Stimulated activated CD4-positive, alpha-beta T cell treated with anti-CD3 and anti-CD28 coated beads, Interleukin-12 subunit alpha, Interleukin-12 subunit beta, amount 100 ng/mL, for 48 hours (primary cell): Measurements from ENCODE around the gene MTMR2.

Experiments used
- DNase-seq, 3 donors: peaks; one replicate each; pipeline ENCODE4 v3.0.0-alpha.2; 2020; ENCODE audit warnings: low read depth in 2 of 3, low spot score in 1 of 3

MTMR2 gene

GRCh38 chr11:95918720-95919119, 5.2 kb downstream of the MTMR2 start:
- no peak for DNase-seq

DNA sequence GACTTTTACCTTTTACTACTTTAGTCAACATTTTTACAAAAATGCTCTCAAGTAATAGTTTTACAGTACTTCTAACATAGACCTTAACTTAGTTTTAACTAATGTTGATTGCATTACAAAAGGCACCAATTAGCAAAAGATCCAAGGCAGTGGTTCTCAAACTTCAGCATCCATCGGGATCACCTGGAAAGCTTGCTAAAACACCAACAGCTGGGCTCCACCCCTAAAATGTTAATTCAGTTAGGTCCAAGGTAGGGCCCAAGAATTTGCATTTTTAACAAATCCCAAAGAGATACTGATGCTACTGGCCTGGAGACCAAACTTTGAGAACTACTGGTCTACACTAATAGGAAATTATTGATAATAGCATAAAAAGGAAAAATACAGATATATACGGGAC, 5.9 kb downstream of the MTMR2 start:
- no peak for DNase-seq

- no peak for DNase-seq
Observed at GRCh38 chr11:95917193-95918036, 6.5 kb downstream of the MTMR2 start.

DNA sequence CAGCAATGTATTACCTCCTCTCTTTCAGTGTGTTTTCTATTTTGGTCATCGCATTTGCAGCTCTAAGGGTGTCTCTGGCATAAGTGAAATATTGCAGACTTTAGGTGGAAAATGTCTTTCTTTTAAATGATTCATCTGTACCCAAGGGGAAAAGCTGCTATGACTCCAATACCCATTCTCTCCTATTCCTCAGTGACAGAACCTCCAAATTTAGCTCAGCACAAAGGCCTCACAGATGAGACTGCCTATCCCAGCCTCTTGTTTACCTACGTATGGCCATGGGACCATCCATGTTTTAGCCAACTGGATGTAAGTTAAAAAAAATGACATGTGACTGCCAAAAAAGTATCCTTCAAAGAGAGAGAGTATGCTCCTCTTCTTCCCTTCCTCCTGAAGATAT, 7.9 kb downstream of the MTMR2 start:
- no peak for DNase-seq

DNA sequence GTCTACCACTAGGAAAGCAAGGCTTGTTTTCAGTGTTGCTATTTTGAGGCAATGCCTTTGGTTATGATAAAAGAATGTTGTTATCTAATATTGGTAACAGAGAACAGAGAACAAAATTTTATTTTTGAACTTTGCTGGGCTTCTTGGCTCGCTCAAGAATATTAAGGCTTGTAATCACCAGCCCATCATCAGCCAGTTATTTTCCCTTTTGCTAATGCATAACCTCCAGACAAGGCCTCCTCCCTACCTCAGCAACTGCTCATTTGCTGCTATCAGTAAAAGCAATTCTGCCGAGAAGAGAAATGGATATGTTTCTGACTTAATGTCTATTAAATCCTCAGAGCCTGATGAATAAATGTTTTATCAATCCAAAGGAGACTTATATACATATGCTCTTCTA, 8.9 kb downstream of the MTMR2 start:
- DNase-seq = no peak

DNA sequence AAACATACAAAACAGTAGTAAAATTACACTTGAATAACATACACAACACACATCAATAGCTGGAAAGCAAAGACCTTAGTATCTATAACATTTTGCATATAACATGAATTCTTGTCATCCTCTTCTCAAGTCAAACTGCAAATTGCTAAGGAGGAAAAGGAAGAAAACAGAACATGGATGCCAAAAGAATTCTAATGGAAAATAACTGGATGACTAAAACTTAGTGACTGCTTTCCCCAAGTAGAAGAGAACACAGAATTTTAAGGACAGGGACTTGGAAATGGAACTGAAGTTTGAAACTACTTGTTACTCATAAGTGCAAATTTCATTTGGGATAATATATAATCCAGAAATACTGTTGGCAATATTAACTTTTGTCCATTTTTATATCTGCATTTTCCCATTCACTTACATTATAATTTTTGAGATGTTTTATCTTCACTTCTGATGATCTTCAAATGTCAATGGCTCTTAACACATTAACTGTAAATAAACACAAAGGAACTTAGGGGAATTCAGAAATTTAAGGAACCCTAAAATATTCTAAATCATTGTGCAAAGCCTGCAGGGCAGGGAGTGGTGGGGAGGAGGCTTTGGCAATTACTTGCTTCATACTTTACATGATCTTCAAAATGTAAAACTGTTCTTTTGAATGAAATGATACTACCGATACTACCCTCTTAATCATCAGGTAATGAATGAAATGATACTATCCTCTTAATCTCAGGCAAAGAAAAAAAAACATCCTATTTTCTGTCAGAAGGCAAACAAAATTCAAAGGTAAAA, 9.9 kb downstream of the MTMR2 start:
- DNase-seq = no peak

- no peak for DNase-seq
Observed at GRCh38 chr11:95912902-95913560, 10.9 kb downstream of the MTMR2 start.

DNA sequence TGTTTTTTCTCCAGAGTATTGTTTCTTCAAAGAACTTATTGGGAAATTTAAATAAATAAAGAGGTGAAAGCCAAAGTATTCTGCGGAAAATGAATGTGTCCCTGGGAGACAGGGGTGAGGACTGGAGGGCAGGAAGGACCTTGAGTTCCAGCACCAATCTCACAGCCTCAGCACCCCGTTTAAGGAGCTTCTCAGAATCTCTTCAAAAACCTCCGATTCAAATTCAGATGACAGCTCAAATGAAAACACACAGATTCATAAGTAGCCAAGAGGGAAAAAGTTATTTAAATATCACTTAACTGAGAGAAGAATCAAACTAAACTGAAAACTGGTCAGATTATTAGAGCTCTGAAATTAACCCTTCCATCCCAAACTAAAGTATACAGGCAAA, 12.5 kb downstream of the MTMR2 start:
- DNase-seq = no peak

GRCh38 chr11:95910638-95911368, 13.1 kb downstream of the MTMR2 start:
- no peak for DNase-seq

GRCh38 chr11:95908826-95909225, 15.1 kb downstream of the MTMR2 start:
- DNase-seq = no peak

- DNase-seq = no peak
Observed at GRCh38 chr11:95907476-95907875, 16.4 kb downstream of the MTMR2 start.

DNA sequence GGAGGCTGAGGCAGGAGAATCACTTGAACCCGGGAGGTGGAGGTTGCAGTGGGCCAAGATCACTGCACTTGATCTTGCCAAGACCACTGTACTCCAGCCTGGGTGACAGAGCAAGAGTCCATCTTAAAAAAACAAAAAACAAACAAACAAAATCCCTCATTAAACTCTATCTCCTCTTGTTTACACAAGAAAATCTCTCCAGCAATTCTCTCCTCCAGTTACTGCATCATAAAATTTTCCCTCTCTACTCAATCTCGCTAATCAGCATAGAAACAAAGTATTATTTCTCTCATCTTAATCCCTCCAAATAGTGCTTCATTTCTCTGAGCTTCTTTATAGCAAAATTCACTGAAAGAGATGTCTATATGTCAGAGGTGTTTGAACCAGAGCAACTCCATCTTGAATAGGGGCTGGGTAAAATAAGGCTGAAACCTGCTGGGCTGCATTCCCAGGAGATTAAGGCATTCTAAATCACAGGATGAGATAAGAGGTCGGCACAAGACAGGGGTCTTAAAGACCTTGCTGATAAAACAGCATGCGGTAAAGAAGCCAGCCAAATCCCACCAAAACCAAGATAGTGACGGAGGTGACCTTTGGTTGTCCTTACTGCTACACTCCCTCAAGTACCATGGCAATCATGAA, 19.8 kb downstream of the MTMR2 start:
- no peak for DNase-seq

DNA sequence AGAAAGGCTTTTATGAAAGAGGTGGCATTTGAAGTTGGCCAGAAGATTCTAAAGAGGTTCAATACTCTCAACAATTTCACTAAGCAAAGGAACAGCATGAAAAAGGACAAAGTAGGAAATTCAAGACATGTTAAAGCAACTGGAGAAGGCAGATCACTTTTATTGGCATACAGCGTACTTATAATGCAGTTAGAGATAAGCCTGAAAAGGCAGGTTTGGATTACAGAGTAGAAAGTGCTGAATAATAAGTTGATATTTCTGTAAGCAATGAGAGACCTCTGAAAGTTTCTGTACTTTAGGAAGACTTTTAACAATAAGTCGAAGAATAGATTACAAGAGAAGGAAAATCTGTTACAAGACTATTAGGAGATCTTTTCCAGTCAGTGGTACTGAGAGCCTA, 25.1 kb downstream of the MTMR2 start:
- no peak for DNase-seq

- no peak for DNase-seq
Observed at GRCh38 chr11:95897731-95898130, 26.2 kb downstream of the MTMR2 start.

DNA sequence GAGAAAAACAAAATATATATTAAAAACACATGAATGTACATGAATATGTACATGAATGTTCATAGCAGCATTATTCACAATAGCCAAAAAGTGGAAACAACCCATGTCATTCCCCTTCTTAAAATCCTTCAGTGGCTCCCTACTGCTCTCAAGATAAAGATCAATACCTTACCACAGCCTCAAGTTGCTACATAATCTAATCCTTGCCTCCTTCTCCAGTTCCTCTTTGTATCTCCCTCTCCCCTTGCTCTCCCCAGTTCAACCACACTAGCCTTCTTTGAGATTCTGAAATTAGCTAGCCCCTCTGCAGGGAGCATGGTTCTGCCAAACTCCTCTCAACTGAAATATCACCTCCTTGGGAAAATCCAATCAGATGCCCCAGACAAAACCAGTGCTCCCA, 28.1 kb downstream of the MTMR2 start:
- DNase-seq = no peak

DNA sequence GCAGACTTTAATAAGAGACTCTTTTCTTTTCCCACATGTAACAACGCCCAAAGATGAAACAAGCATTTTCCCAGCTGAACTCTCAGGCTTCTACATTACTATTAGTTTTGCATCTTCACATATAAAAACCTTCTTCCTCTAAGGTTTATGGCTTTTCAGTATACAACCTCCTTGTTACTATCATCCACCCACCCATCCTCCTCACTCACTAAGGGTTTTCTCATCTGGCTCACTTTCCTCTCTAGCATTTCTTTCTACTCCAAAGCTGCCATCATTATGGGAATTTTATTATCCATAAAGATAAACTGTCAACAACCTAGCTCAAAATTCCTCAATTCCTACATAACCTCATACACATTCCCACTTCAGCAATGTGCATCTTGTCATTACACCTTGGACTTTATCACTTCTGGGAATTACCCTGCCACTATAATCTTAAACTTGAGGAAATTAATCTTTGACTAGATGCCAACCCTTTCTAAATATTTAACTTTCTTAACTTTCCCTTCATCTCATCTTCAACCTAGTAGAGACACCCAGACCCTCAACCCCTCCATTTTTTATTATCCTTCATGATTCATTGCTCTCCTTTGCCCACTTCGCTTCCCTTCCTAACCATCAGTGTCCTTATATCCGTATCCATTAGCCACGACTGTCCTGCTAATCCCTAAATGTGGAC, 30.9 kb downstream of the MTMR2 start:
- DNase-seq = no peak

GRCh38 chr11:95892492-95892891, 31.4 kb downstream of the MTMR2 start:
- DNase-seq = no peak

DNA sequence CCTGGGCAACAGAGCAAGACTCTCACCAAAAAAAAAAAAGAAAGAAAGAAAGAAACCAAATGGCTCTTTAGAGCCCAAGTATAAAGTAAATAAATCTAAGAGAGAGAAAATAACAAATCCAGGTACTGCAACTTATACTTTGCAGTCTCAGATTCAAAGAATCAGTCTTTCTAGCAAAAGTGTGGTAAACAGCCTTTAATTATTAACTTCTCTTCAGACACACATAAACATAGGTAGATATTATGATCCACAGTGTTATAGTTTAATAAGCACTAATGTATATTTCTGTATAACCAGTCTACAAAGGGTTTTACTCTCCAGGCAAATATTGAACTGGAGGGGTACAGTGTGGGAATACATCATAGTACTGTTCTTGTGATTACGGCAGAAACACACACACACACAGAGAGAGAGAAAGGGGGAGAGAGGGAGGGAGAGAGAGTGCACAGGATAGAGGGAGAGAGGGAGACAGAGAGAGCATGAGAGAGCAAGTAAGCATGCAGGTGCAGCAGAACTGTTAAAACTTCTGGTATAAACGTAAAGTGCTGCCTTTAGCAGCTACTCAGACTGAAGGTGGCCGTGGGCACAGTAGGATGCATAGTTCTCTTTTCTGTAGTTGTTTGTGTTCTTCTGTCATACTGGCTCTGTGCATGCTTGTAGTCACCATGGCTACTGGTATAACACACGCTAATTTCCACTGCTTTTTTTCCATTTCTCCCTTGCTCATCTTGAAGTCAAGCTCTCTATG, 32.3 kb downstream of the MTMR2 start:
- no peak for DNase-seq

DNA sequence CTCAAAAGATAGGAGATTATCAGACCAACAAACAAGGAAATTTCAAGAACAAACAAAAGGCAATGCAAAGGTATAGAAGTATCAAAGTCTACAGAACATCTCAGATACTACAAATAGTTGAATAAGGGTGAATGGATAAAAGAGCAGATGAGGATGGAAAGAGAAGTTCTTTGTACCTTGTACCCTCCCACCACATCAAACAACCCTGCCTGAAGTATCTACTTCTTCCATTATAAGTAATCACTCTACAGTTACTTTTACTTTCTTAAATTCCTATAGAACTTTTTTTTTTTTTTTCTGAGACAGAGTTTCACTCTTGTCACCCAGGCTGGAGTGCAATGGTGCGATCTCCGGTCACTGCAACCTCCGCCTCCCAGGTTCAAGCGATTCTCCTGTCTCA, 35.1 kb downstream of the MTMR2 start:
- DNase-seq = no peak

- no peak for DNase-seq
Observed at GRCh38 chr11:95888439-95888838, 35.5 kb downstream of the MTMR2 start.
